PFSK-1 (cell line): Measurements from ENCODE around the gene SART3.

ENCODE experiments used
- FOXP2 ChIP-seq: optimal IDR thresholded peaks from 2 replicates; pipeline ENCODE3; 2011; ENCODE audit warnings: borderline replicate concordance, control low read depth, inconsistent platforms; ENCODE audit not compliant: insufficient read depth; ENCODE audit errors: extremely low read length, extremely low read depth
- POLR2AphosphoS5 ChIP-seq: IDR thresholded peaks from 2 replicates; pipeline ENCODE4 v1.6.1; 2012; ENCODE audit warnings: low read depth, mild to moderate bottlenecking, control low read depth, low read length, moderate library complexity
- SIN3A ChIP-seq: IDR thresholded peaks from 2 replicates; pipeline ENCODE4 v1.6.1; 2012; ENCODE audit warnings: mild to moderate bottlenecking, low read length, moderate library complexity, borderline replicate concordance; ENCODE audit not compliant: insufficient read depth
- TAF1 ChIP-seq: IDR thresholded peaks from 2 replicates; pipeline ENCODE4 v1.6.1; 2012; ENCODE audit warnings: low read length, control low read depth, borderline replicate concordance; ENCODE audit not compliant: insufficient read depth
- TF ChIP-seq, protein P1 (sequence below), 2 experiments: IDR thresholded peaks; 2 replicates each; pipeline versions ENCODE4 v1.6.1 to v1.8.0; 2011 to 2012; ENCODE audit warnings: low read depth in 2 of 2, low read length in 2 of 2, control low read depth in 1 of 2, inconsistent platforms in 1 of 2, mild to moderate bottlenecking in 1 of 2, moderate library complexity in 1 of 2; ENCODE audit not compliant: insufficient read depth in 1 of 2

DNA sequence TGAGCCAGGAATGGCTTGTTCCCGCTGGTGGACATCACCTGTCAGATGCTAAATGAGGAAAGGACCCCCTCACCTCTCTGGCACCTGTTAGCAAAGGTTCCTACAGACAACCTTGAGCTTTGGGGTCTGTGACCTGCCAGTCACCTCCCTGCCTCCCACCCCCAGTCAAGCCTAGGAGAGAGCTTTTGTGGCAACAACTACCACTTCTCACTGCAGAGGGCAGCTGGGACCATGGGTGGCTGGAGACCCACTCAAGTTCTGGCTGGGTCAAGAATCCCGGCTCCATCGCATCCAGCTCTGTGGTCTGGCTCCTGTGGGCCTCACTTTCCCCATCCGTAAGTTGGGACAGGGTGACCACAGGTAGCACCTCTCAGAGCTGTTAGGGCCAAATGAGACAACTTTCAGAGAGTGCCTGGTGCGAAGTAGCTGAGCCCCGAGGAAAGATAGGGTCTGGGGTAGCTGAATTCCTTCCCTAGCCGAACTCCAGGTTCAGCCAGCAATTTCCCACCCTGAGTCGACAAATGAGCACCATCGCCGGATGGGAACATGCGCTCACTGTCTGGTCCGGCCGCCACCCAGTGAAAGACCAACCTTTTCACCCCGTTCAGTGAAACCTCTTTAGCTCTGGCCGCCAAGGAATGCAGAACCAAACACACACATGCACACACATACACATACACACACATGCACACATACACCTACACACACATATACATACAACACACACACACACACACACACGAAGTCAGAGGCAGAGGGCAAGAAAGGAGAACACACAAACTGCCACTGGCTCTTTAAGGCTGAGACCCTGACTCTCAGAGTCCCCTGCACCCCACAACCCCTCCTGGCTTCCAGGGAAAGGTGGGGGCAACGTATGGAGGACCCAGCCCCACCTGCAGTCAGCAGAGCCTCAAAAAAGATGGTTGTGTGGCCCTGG, 35.0 kb upstream of the SART3 start:
- TF ChIP-seq FOXP2 (no peak), POLR2AphosphoS5 (no peak), TAF1 (no peak), SIN3A (no peak)
- TF ChIP-seq, protein P1, sequence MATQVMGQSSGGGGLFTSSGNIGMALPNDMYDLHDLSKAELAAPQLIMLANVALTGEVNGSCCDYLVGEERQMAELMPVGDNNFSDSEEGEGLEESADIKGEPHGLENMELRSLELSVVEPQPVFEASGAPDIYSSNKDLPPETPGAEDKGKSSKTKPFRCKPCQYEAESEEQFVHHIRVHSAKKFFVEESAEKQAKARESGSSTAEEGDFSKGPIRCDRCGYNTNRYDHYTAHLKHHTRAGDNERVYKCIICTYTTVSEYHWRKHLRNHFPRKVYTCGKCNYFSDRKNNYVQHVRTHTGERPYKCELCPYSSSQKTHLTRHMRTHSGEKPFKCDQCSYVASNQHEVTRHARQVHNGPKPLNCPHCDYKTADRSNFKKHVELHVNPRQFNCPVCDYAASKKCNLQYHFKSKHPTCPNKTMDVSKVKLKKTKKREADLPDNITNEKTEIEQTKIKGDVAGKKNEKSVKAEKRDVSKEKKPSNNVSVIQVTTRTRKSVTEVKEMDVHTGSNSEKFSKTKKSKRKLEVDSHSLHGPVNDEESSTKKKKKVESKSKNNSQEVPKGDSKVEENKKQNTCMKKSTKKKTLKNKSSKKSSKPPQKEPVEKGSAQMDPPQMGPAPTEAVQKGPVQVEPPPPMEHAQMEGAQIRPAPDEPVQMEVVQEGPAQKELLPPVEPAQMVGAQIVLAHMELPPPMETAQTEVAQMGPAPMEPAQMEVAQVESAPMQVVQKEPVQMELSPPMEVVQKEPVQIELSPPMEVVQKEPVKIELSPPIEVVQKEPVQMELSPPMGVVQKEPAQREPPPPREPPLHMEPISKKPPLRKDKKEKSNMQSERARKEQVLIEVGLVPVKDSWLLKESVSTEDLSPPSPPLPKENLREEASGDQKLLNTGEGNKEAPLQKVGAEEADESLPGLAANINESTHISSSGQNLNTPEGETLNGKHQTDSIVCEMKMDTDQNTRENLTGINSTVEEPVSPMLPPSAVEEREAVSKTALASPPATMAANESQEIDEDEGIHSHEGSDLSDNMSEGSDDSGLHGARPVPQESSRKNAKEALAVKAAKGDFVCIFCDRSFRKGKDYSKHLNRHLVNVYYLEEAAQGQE (IDR thresholded peaks at IDR 0.05; ENCODE audit: insufficient read depth in 1 of 2, low read depth in 2 of 2, low read length in 2 of 2), result no peak
